ENCODE measurements around the gene PRKAR1A.

GRCh38 chr17:68512247-68512959, at the start of gene PRKAR1A:
- TF ChIP-seq EP300 (IDR thresholded peaks at IDR 0.05), result no peak
- TF ChIP-seq CTCF (IDR thresholded peaks at IDR 0.05), result peak in 1 of 4 experiments; percentile 14
- TF ChIP-seq POLR2AphosphoS5 (IDR thresholded peaks at IDR 0.05), result peak; percentile 93

Data from gastroesophageal sphincter (tissue), 3 donors.